Endometrial microvascular endothelial cells (primary cell): ENCODE measurements around the gene SNX32. TPM values are rescaled to one million over a fixed set of nuclear protein-coding genes. Genes with fewer than 3 reads are reported as not detected.
"Not testable (repeated sequence)": the region's sequence is repeated elsewhere in the genome, so short reads cannot be mapped to it uniquely, and the experiment has no call there.

ENCODE experiments used
- in situ Hi-C: cut with HindIII; loops from 2 replicates; pipeline ENCODE4 v1.10.0; 2017; ENCODE audit warnings: low sequenced_read_pairs, low pct_unique_long_range_greater_than_20kb; ENCODE audit errors: inconsistent ontology term
- total RNA-seq: library from RNA; depleted of rRNA; stranded (reverse); fragments of >200 nt; gene quantifications from one replicate; pipeline ENCODE4 v1.2.3, GENCODE V29; 2015; ENCODE audit errors: inconsistent ontology term

Gene SNX32
- total RNA-seq, 1 donor from 2014 or later = not detected

DNA sequence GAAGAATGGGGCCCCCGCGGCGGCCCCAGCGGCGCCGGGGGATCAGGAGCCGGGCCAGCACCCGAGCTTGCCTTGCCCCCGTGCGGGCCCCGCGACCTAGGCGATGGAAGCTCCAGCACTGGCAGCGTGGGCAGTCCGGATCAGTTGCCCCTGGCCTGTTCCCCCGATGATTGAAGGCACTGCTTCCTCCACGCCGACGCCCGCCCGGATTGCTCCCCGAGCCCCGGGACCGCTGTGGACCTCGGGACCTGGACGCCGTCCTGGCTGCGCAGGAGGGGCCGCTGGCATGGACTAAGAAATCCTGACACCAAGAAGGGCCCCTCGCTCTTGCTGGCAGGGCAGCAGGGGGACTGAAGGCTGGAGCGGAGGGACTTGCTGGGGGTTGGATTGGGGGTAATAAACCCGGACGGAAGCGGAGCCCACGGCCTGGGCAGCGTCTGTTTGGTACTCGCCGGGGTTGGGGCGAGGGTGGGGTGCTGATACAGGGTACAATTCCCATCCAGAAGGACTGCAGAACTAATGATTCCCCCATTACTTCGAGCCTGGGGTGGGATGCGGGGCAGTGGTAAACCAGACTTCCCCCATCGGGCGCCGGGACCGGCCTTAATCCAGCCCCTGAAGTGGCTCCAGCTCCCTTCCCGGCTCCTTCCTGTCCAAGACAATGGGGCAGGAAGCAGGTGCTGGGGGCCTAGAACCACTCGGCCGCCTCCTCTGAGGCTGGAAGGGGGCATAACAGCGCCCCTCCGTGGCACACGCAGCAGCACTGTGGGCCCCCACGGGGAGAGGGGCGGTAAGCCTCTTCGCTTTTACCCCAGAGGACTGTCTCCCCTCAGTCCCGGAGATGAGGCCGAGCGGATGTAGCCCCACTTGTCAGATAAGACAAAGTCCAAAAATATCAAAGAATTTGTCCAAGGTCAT lies 57.7 kb downstream of the SNX32 start:
- in situ Hi-C loops = no loop called here

DNA sequence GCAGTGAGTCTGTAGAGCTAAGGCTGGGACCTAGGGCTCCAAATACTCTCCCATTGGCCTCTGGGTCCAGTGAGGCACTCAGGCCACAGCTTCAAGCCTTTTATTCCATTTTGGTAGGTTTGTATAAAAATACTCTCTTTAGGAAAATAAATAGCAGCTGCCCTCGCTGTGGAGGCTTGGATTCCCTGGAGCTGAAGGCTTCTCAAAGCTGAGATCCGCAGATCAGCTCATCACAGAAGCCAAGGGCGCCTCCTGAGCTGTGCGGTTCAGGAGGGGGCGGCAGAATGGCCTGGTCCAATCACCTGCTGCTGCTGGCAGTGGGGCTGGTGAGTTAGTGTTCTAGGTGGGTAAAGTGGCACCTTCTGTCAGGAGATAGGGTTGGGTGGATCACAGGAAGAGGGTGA lies 58.4 kb downstream of the SNX32 start:
- in situ Hi-C loops = not testable (repeated sequence)

DNA sequence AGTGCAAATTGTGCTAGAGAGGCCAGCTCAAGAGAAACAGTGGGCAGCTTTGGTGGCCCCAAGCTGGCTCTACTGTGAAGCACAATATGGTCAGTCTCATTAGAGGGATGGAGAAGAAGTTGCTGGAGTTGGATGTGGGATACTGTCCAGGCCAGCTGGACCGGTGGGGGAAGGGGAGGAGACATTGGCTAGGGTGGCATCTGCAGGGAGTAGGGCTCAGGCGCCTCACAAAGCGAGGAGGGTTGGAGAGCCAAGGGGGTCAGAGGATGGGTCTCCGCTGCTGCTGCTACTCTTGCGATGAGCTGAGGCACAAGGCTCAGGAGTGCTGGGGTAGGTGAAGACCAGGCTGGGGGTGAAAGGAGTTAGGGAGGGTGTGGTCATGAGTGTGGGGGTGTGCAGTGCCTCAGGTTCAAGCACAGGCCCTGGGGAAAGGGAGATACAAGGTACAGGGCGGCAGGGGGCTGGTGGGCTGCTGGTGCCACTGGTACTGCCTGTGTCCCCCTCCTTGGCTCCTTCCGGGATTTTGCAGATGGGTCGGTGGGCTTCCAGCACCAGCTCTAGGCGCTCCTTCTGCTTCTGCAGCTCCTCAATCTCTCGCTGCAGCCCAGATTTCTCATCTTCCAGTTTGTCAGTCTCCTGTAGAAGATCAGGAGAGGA lies 59.0 kb downstream of the SNX32 start:
- in situ Hi-C loops = no loop called here

DNA sequence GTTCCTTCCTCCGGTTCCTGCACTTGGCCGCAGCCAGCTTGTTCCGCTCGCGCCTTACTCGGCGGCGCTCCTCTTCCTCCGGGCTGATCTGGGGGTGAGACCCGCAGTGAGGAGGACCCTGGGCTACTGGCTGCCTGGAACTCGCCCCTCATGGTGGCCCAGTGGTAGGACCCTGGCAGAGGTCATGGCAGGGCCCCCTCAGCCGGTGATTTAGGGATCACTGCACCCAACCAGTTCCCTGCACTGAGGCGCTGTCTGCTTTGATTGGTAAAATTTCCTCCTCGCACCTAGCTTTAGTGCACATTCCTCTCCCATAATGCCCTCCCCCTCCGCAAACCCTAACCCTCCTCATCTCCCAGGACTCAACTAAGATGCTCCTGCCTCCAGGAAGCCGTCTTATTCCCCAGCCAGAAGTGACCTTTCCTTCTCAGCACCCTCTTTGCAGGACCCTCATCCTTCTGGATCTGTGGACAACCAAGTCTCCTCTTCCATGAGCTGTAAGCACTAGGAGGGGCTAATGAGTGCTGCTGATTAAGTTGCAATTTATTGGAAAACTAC lies 60.4 kb downstream of the SNX32 start:
- in situ Hi-C loops = no loop called here

DNA sequence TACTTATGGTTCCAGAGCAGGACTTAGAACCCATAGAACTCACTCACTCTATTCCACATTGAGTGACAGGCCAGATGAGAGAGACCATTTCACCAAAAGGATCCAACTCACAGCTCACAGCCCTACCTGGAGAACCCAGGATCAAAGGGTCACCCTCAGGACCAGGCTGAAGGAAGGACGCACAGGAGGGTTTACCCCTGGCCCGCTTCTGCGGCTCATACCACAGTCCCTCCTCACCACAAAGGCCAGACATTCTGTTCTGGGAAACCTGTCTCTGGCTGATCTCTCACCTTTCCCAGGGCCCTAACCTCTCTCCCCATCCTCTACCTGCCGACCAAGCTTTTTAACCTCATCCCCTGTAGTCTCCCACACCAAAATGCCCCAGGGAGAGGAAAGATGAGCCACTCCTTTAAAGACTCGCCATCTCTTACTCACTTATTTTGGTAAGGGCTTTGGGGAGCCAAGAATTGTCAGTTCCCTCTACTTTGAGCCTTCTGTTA lies 61.8 kb downstream of the SNX32 start:
- in situ Hi-C loops = no loop called here

DNA sequence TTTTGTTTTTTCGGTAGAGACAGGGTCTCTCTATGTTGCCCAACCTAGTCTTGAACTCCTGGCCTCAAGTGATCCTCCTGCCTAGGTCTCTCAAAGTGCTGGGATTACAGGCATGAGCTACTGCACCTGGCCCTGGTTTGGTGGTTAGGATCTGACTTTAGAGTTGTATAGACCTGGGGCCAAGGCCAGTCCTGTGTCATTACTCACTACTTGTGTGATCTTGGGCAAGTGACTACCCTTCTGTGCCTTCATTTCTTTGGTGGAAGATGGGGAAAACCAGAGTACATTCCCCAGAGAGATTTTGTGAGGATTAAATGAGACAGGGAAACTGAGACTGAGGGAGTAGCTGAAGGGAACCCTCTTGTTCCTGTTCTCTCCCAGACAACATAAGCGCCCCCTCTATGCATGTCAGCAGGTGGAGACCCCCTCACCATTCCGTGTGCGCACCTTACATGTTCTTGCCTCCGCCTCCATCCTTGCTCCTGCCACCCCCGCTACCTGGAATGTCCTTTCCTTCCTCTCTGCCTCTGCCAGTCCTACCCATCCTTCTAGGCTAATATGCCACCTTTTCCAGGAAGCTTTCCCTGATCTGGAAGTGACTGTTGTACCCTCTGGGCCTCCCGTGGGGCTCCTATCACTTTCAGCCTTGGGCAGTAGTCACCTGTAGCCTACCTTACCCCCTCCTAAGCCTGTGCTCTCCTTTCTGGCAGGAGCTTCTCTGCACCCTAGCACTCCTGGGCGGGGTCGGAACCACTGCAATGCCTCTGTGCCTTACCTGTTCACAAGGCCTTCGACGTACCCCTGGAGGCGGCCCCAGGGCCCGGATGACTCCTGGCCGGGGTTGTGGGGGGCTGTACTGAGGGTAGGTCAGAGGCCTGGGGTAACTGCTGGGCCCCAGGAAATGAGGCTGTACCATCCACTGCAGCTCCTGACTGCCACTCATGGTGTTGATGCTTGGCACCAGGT lies 62.6 kb downstream of the SNX32 start:
- in situ Hi-C loops = no loop called here

DNA sequence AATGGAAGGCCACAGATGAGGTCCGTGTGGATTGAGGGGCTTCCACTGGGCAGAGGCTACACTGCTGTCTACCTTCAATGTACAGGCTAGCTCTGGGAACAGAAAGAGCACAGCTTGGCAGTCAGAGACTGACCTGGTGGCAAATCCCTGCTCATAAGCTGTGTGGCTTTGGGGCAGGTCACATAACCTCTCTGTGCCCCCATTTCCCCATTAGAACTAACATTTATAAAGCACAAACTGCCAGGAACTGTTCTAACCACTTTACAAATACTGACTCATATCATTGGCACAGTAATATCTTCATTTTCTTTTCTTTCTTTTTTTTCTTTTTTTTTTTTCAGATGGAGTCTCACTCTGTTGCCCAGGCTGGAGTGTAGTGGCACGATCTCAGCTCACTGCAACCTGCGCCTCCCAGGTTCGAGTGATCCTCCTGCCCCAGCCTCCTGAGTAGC lies 63.3 kb downstream of the SNX32 start:
- in situ Hi-C loops = no loop called here

DNA sequence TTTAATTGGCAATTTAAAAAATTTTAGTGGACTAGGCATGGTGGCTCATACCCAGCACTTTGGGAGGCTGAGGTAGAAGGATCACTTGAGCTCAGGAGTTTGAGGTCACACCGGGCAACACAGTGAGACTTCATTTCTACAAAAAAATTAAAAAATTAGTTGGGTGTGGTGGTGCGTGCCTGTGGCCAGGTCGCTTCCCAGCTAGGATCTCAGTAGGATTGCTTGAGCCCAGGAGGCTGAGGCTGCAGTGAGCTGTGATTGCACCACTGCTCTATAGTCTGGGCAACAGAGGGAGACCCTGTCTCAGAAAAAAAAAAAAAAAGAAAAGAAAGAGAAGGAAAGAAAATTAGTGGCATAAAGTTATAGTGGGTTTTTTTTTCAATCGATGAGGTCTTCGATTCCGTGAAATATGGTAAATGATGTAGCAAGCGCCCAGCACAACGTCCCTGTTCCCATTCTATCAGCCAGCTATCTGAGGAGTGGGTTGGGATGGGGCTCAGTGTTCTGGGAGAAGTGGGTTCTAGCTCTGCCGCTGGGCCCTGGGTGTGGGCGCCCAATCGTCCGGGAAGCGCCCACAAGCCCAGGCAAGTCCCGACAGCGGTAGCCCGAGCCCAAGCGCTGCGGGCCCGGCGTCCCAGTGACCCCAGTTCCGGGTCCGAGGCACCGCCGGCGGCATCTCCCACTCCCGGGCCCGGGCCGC lies 65.0 kb downstream of the SNX32 start:
- in situ Hi-C loops = no loop called here

DNA sequence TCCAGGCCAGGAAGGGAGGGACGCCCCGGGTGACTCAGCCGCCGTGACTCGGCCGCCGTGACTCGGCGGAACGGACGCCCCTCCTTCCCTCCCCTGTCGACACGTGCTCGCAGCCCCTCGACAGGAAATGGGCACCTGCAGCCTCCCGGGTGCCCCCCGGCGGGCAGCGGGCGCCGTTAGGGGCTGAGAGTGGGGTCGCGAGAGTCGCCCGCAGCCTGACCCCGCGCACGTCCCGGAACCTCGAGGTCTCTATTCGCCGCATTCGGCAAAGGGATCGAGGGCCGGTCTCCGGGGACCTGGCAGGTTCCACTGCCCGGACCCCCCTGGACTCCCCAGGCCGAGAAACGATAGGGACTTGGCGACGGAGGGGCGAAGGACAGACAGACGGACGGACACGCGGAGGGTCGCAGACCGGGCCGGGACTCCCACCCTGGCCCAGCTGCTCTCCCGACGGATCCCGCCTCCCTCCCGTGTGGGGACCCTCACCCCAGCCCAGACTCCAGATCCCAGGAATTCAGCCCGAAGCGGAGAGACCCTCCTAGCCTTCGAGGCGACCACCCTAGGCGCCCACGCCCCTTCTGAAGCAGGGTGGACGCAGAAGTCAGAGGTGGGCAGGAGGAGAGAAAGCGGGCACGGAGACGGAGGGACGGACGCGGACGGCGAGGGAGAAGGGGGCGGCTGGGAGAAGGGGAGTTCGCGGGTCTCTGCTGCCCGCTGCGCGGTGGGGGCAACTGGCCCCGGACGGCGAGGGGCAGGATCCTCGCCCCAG lies 65.8 kb downstream of the SNX32 start:
- in situ Hi-C loops = no loop called here

DNA sequence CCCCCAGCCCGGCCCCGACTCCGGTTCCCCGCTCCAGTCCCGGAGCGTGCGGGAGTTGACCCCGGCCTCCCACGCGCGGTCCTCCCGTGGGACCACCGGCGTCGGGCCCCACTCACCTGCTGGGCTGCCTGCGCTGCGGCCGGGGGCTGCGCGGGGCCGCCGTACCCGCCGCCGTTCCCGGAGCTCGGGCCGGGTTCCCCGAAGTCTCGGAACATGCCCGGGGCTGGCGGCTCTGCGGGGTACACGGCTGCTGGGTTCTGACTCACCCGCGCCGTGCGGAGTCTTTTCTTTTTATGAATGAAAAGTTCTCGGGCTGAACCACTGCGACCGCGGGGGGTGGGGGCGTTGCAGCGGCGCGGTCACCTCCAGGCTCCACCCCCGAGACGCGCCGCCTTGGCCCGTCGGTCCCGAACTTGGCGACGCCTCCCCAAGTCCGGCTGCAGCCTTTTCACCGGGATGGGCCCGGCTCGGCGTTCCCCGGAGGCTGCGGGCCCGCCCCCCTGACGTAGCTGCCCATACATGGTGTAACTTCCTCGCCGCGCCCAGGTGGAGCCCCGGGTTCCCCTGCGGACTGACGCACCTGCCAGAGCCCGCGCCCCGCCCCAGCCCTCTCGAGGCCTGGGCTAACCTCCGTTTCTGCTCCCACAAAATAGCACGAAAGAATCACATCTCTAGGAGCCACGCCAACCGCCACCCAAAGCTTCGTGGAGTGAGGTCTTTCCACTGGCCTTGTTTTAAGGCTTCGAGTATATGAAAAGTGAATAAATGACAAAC lies 66.5 kb downstream of the SNX32 start, which contains the start of gene FOSL1:
Gene FOSL1 (minus strand): TSS at position 264 of the 774 bp plus-strand sequence. CDS start 49 bp downstream, at position 215.
- in situ Hi-C loops = no loop called here

DNA sequence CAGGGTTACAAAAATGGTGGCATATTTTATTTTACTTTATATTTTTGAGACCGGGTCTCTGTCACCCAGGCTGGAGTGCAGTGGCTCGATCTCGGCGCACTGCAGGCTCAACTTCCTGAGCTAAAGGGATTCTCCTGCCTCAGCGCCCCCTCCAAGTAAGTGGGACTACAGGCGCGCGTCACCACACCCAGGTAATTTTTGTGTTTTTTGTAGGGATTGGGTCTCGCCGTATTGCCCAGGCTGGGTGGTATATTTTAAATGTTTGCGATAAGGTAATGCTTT lies 67.1 kb downstream of the SNX32 start:
- in situ Hi-C loops = no loop called here

DNA sequence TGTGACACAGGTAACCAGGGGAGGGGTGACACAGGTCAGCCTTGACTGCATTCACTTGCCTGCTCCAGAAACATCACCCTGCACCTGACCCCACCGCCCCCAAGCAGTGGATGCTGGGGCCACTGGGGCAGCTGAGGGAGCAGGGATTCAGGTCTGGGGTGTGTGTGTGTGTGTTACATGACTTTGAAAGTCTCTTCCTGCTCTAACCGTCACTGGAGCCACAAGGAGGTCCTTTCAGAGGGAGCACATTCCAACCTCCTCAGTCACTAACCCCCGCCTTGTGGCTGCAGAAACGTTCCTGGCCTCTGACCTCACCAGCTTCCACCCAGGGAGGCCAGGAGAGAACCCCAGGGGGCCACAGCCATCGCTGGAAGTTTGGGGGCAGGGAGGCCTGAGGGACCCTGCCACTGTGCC lies 69.3 kb downstream of the SNX32 start:
- in situ Hi-C loops = no loop called here

Other genes starting within 250 kb of the SNX32 start
- 2.3 TPM for gene KCNK7, start 238.2 kb upstream of the SNX32 start, total RNA-seq
- gene MAP3K11, start 219.7 kb upstream of the SNX32 start, total RNA-seq = 101 TPM
- 44.9 TPM for gene PCNX3, start 218.2 kb upstream of the SNX32 start, total RNA-seq
- 53.4 TPM for gene SIPA1, start 195.9 kb upstream of the SNX32 start, total RNA-seq
- gene RELA, start 171.0 kb upstream of the SNX32 start, total RNA-seq = 69.7 TPM
- 34.0 TPM for gene KAT5, start 121.7 kb upstream of the SNX32 start, total RNA-seq
- 110 TPM for gene RNASEH2C, start 113.2 kb upstream of the SNX32 start, total RNA-seq
- gene AP5B1, start 53.0 kb upstream of the SNX32 start, total RNA-seq = 8.5 TPM
- not detected for gene OVOL1, start 46.9 kb upstream of the SNX32 start, total RNA-seq
- gene CFL1, start 24.2 kb downstream of the SNX32 start, total RNA-seq = 2,359 TPM
- 50.1 TPM for gene MUS81, start 26.5 kb downstream of the SNX32 start, total RNA-seq
- 81.8 TPM for gene EFEMP2, start 38.8 kb downstream of the SNX32 start, total RNA-seq
- not detected for gene CTSW, start 45.9 kb downstream of the SNX32 start, total RNA-seq
- gene FIBP, start 54.5 kb downstream of the SNX32 start, total RNA-seq = 154 TPM
- 133 TPM for gene CCDC85B, start 56.7 kb downstream of the SNX32 start, total RNA-seq
- 81.7 TPM for gene FOSL1, start 66.4 kb downstream of the SNX32 start, total RNA-seq
- gene C11orf68, start 85.1 kb downstream of the SNX32 start, total RNA-seq = 9.8 TPM
- 151 TPM for gene DRAP1, start 85.5 kb downstream of the SNX32 start, total RNA-seq
- gene TSGA10IP, start 111.5 kb downstream of the SNX32 start, total RNA-seq = not detected
- gene SART1, start 127.8 kb downstream of the SNX32 start, total RNA-seq = 34.7 TPM
- gene EIF1AD, start 168.2 kb downstream of the SNX32 start, total RNA-seq = 36.8 TPM
- 118 TPM for gene BANF1, start 168.5 kb downstream of the SNX32 start, total RNA-seq
- gene CST6, start 178.0 kb downstream of the SNX32 start, total RNA-seq = not detected
- under 0.01 TPM for gene CATSPER1, start 192.5 kb downstream of the SNX32 start, total RNA-seq
- not detected for gene GAL3ST3, start 215.2 kb downstream of the SNX32 start, total RNA-seq
- gene SF3B2, start 218.4 kb downstream of the SNX32 start, total RNA-seq = 134 TPM
- gene PACS1, start 236.3 kb downstream of the SNX32 start, total RNA-seq = 17.7 TPM